ENCODE measurements around the gene TLR4.

- no peak for TF ChIP-seq CTCF (IDR thresholded peaks at IDR 0.05)
- no peak for TF ChIP-seq POLR2A (IDR thresholded peaks at IDR 0.05)
- TF ChIP-seq EP300 (IDR thresholded peaks at IDR 0.05) = no peak
Observed at GRCh38 chr9:117729375-117729774, 25.2 kb downstream of the TLR4 start.

All from tibial nerve (tissue), 4 donors.